ENCODE measurements around the gene HCN2.

Gene HCN2

GRCh38 chr19:588741-589692 is 664 bp upstream of the HCN2 start:
- H3K4me3 ChIP-seq (ENCODE audit: low read length) = peak overlapping the region; percentile 42; the same call in 1 of the 2 replicates

GRCh38 chr19:590396-590745 is 690 bp downstream of the HCN2 start:
- Histone ChIP-seq H3K27me3 (ENCODE audit: insufficient read depth, low read length) (peaks cover 56% of the 10 kb centered on the region), H3K4me1 (ENCODE audit: insufficient read depth, low read length) (no peaks in the 10 kb centered on the region), H3K27ac (ENCODE audit: low read depth, low read length) (no peak overlapping the region), H3K9me3 (ENCODE audit: insufficient read depth, low read depth, low read length) (no peaks in the 10 kb centered on the region), H3K4me3 (ENCODE audit: low read length) (peak overlapping the region; percentile 32), H3K36me3 (ENCODE audit: insufficient read depth, low read length) (no peaks in the 10 kb centered on the region), H3K9ac (ENCODE audit: low read depth, low read length) (no peak overlapping the region)
- 3% methylated on average over 50 of the region's 50 CpGs for WGBS

More at GRCh38 chr19:588741-589692, 664 bp upstream of the HCN2 start:
- 18% methylated on average over 51 of the region's 54 CpGs for WGBS
- no peaks in the 10 kb centered on the region for H3K9me3 ChIP-seq (ENCODE audit: insufficient read depth, low read depth, low read length)
- no peak overlapping the region for H3K9ac ChIP-seq (ENCODE audit: low read depth, low read length)
- no peaks in the 10 kb centered on the region for H3K4me1 ChIP-seq (ENCODE audit: insufficient read depth, low read length)
- no peak overlapping the region for H3K27ac ChIP-seq (ENCODE audit: low read depth, low read length)
- H3K27me3 ChIP-seq (ENCODE audit: insufficient read depth, low read length) = peaks cover 52% of the 10 kb centered on the region
- H3K36me3 ChIP-seq (ENCODE audit: insufficient read depth, low read length) = no peaks in the 10 kb centered on the region

- no peak overlapping the region for H3K27ac ChIP-seq (ENCODE audit: low read depth, low read length)
- no peak overlapping the region for H3K9ac ChIP-seq (ENCODE audit: low read depth, low read length)
- WGBS = 12% methylated on average over 40 of the region's 41 CpGs
- no peaks in the 10 kb centered on the region for H3K36me3 ChIP-seq (ENCODE audit: insufficient read depth, low read length)
- H3K4me1 ChIP-seq (ENCODE audit: insufficient read depth, low read length) = no peaks in the 10 kb centered on the region
- peaks cover 56% of the 10 kb centered on the region for H3K27me3 ChIP-seq (ENCODE audit: insufficient read depth, low read length)
- H3K9me3 ChIP-seq (ENCODE audit: insufficient read depth, low read depth, low read length) = no peaks in the 10 kb centered on the region
- H3K4me3 ChIP-seq (ENCODE audit: low read length) = peak overlapping the region; percentile 32; the same call in 1 of the 2 replicates
These were observed 1.0 kb downstream of the HCN2 start for GRCh38 chr19:590750-591098.

- Histone ChIP-seq H3K4me1 (ENCODE audit: insufficient read depth, low read length) (no peaks in the 10 kb centered on the region), H3K27me3 (ENCODE audit: insufficient read depth, low read length) (peaks cover 56% of the 10 kb centered on the region), H3K4me3 (ENCODE audit: low read length) (no peak overlapping the region; the same call in 1 of the 2 replicates), H3K27ac (ENCODE audit: low read depth, low read length) (no peak overlapping the region), H3K9me3 (ENCODE audit: insufficient read depth, low read depth, low read length) (no peaks in the 10 kb centered on the region), H3K36me3 (ENCODE audit: insufficient read depth, low read length) (no peaks in the 10 kb centered on the region), H3K9ac (ENCODE audit: low read depth, low read length) (no peak overlapping the region)
- 34% methylated on average over 75 of the region's 75 CpGs for WGBS
These were observed 1.6 kb downstream of the HCN2 start for GRCh38 chr19:591099-591958.

- 87% methylated on average over 15 of the region's 19 CpGs for WGBS
- Histone ChIP-seq H3K4me1 (ENCODE audit: insufficient read depth, low read length) (no peaks in the 10 kb centered on the region), H3K9me3 (ENCODE audit: insufficient read depth, low read depth, low read length) (no peaks in the 10 kb centered on the region), H3K4me3 (ENCODE audit: low read length) (no peak overlapping the region), H3K27me3 (ENCODE audit: insufficient read depth, low read length) (peaks cover 56% of the 10 kb centered on the region), H3K27ac (ENCODE audit: low read depth, low read length) (no peak overlapping the region), H3K36me3 (ENCODE audit: insufficient read depth, low read length) (no peaks in the 10 kb centered on the region), H3K9ac (ENCODE audit: low read depth, low read length) (no peak overlapping the region)
These were observed 2.4 kb downstream of the HCN2 start for GRCh38 chr19:592101-592500.

GRCh38 chr19:593055-593454 is 3.4 kb downstream of the HCN2 start:
- no peaks in the 10 kb centered on the region for H3K4me1 ChIP-seq (ENCODE audit: insufficient read depth, low read length)
- no peak overlapping the region for H3K4me3 ChIP-seq (ENCODE audit: low read length)
- no peaks in the 10 kb centered on the region for H3K9me3 ChIP-seq (ENCODE audit: insufficient read depth, low read depth, low read length)
- H3K27ac ChIP-seq (ENCODE audit: low read depth, low read length) = no peak overlapping the region
- WGBS = 90% methylated on average over 18 of the region's 18 CpGs
- no peak overlapping the region for H3K9ac ChIP-seq (ENCODE audit: low read depth, low read length)
- no peaks in the 10 kb centered on the region for H3K36me3 ChIP-seq (ENCODE audit: insufficient read depth, low read length)
- peaks cover 52% of the 10 kb centered on the region for H3K27me3 ChIP-seq (ENCODE audit: insufficient read depth, low read length)

GRCh38 chr19:593505-593904 is 3.8 kb downstream of the HCN2 start:
- WGBS = 82% methylated on average over 9 of the region's 9 CpGs
- Histone ChIP-seq H3K9ac (ENCODE audit: low read depth, low read length) (no peak overlapping the region), H3K27me3 (ENCODE audit: insufficient read depth, low read length) (peaks cover 47% of the 10 kb centered on the region)

GRCh38 chr19:594265-594870 is 4.7 kb downstream of the HCN2 start:
- Histone ChIP-seq H3K27me3 (ENCODE audit: insufficient read depth, low read length) (peaks cover 39% of the 10 kb centered on the region), H3K4me1 (ENCODE audit: insufficient read depth, low read length) (no peaks in the 10 kb centered on the region), H3K36me3 (ENCODE audit: insufficient read depth, low read length) (no peaks in the 10 kb centered on the region), H3K9ac (ENCODE audit: low read depth, low read length) (no peak overlapping the region), H3K27ac (ENCODE audit: low read depth, low read length) (no peak overlapping the region), H3K9me3 (ENCODE audit: insufficient read depth, low read depth, low read length) (no peaks in the 10 kb centered on the region), H3K4me3 (ENCODE audit: low read length) (no peak overlapping the region)
- 91% methylated on average over 24 of the region's 24 CpGs for WGBS

More at GRCh38 chr19:593505-593904, 3.8 kb downstream of the HCN2 start:
- Histone ChIP-seq H3K4me1 (ENCODE audit: insufficient read depth, low read length) (no peaks in the 10 kb centered on the region), H3K36me3 (ENCODE audit: insufficient read depth, low read length) (no peaks in the 10 kb centered on the region), H3K9me3 (ENCODE audit: insufficient read depth, low read depth, low read length) (no peaks in the 10 kb centered on the region), H3K4me3 (ENCODE audit: low read length) (no peak overlapping the region), H3K27ac (ENCODE audit: low read depth, low read length) (no peak overlapping the region)

- Histone ChIP-seq H3K36me3 (ENCODE audit: insufficient read depth, low read length) (no peaks in the 10 kb centered on the region), H3K27me3 (ENCODE audit: insufficient read depth, low read length) (peaks cover 32% of the 10 kb centered on the region), H3K4me3 (ENCODE audit: low read length) (no peak overlapping the region), H3K9ac (ENCODE audit: low read depth, low read length) (no peak overlapping the region), H3K4me1 (ENCODE audit: insufficient read depth, low read length) (no peaks in the 10 kb centered on the region), H3K27ac (ENCODE audit: low read depth, low read length) (no peak overlapping the region), H3K9me3 (ENCODE audit: insufficient read depth, low read depth, low read length) (no peaks in the 10 kb centered on the region)
- 82% methylated on average over 42 of the region's 42 CpGs for WGBS
These were observed 5.9 kb downstream of the HCN2 start for GRCh38 chr19:595326-596262.

GRCh38 chr19:596263-596655 is 6.6 kb downstream of the HCN2 start:
- Histone ChIP-seq H3K9ac (ENCODE audit: low read depth, low read length) (no peak overlapping the region), H3K27me3 (ENCODE audit: insufficient read depth, low read length) (peaks cover 26% of the 10 kb centered on the region), H3K4me1 (ENCODE audit: insufficient read depth, low read length) (no peaks in the 10 kb centered on the region), H3K36me3 (ENCODE audit: insufficient read depth, low read length) (no peaks in the 10 kb centered on the region), H3K4me3 (ENCODE audit: low read length) (no peak overlapping the region), H3K27ac (ENCODE audit: low read depth, low read length) (no peak overlapping the region), H3K9me3 (ENCODE audit: insufficient read depth, low read depth, low read length) (no peaks in the 10 kb centered on the region)
- 92% methylated on average over 16 of the region's 16 CpGs for WGBS
